Neural progenitor cell (in vitro differentiated cells): ENCODE measurements around the gene OR5H1.
"Not testable (repeated sequence)": the region's sequence is repeated elsewhere in the genome, so short reads cannot be mapped to it uniquely, and the experiment has no call there.

Experiments used
- EZH2 ChIP-seq: fragments of 200-600 bp; sonication (generic); IDR thresholded peaks from 2 replicates; pipeline ENCODE4 v1.6.1; 2017; ENCODE audit warnings: antibody characterized with exemption, mild to moderate bottlenecking, moderate library complexity
- TF ChIP-seq, protein P1 (sequence below): fragments of 200-600 bp; sonication (generic); IDR thresholded peaks from 2 replicates; pipeline ENCODE4 v1.5.1; 2017; ENCODE audit warnings: antibody characterized with exemption, mild to moderate bottlenecking

DNA sequence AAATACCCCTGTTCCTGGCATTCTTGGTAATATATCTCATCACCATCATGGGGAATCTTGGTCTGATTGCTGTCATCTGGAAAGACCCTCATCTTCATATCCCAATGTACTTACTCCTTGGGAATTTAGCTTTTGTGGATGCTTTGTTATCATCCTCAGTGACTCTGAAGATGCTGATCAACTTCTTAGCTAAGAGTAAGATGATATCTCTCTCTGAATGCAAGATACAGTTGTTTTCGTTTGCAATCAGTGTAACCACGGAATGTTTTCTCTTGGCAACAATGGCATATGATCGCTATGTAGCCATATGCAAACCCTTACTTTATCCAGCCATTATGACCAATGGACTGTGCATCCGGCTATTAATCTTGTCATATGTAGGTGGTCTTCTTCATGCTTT lies 18.9 kb downstream of the OR5H1 start:
- TF ChIP-seq, protein P1, sequence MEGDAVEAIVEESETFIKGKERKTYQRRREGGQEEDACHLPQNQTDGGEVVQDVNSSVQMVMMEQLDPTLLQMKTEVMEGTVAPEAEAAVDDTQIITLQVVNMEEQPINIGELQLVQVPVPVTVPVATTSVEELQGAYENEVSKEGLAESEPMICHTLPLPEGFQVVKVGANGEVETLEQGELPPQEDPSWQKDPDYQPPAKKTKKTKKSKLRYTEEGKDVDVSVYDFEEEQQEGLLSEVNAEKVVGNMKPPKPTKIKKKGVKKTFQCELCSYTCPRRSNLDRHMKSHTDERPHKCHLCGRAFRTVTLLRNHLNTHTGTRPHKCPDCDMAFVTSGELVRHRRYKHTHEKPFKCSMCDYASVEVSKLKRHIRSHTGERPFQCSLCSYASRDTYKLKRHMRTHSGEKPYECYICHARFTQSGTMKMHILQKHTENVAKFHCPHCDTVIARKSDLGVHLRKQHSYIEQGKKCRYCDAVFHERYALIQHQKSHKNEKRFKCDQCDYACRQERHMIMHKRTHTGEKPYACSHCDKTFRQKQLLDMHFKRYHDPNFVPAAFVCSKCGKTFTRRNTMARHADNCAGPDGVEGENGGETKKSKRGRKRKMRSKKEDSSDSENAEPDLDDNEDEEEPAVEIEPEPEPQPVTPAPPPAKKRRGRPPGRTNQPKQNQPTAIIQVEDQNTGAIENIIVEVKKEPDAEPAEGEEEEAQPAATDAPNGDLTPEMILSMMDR, result not testable (repeated sequence)
- not testable (repeated sequence) for TF ChIP-seq EZH2
